HG02763 (cell line): ENCODE measurements around the gene LPAR2.
"Not testable (repeated sequence)": the region's sequence is repeated elsewhere in the genome, so short reads cannot be mapped to it uniquely, and the experiment has no call there.

Experiments
- ATAC-seq: cut with Tn5 transposase; IDR thresholded peaks from one replicate; pipeline ENCODE4 v1.9.1; 2021; ENCODE audit warnings: mild to moderate bottlenecking, moderate library complexity; ENCODE audit not compliant: unreplicated experiment

The LPAR2 gene

DNA sequence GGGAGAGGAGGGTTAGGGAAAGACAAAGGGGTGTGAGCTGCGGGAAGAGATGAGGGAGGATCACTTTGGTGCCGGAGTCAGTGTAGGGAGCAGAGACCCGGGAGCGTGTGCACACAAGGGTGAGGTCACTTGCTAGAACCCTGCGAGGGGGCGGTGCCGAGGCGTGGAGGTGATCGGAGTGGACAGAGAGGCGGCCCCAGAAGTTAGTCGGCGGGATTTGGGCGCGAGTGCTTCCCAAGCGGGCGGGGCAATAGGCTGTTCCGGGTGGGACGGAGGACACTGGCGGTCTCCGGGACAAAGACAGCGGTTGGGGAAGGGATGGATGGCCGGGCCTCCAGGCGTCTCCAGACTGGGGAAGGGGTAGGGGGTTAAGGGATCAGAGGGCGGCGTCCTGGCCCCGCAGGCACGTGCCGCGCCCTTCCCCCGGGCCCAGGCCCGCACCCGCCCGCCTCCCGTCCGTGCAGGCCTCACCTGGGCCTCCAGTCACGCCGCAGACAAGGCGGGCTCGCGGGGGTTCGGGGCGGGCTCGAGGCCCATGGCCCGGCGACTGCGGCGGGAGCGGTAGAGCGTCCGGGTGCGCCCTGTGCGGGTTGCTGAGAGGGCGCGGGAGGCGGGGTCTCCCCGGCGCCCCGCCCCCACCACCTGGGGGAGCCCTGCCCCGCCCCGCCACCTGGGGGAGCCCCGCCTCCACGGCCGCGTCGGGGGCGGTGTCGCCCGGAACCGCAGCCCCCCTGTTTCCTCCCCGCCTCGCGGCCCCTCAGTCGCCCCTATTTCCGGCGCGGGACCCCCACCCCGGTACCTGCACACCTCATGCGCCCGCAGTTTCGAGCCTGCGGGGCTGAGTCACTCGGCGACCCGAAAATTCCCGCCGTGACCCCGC lies at the start of gene LPAR2:
TSS of gene LPAR2 (minus strand) at position 600 of the 880 bp plus-strand sequence. CDS start 945 bp downstream, outside the sequence.
- ATAC-seq, result peak; percentile 68

DNA sequence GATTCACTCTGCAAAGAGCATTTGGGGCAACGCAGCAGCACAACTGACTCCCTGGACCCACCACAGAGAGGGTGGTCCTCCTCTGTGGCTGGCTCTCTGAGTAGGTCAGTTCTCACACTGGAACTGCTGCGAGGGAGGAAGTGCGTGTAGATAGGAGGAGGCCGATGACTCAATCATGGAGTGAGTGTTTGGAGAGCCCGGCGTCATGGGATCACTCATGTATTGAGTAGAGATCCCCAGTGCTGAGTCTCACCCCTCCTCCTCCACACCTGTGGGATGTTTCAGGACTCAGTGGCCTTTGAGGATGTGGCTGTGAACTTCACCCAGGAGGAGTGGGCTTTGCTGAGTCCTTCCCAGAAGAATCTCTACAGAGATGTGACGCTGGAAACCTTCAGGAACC lies 49.6 kb upstream of the LPAR2 start:
- no peak for ATAC-seq

DNA sequence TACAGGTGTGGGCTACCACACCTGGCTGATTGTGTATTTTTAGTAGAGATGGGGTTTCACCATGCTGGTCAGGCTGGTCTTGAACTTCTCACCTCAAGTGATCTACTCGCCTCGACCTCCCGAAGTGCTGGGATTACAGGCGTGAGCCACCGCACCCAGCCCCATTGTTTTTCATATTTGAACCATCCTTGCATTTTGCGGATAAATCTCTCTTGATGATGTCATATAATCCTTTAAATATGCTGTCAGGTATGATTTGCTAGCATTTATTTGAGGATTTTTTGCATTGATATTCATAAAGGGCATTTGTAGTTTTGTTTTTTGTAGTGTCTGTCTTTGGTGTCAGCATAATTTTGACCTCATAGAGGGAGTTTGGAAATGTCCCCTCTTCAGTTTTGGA lies 46.3 kb upstream of the LPAR2 start:
- ATAC-seq, result no peak

DNA sequence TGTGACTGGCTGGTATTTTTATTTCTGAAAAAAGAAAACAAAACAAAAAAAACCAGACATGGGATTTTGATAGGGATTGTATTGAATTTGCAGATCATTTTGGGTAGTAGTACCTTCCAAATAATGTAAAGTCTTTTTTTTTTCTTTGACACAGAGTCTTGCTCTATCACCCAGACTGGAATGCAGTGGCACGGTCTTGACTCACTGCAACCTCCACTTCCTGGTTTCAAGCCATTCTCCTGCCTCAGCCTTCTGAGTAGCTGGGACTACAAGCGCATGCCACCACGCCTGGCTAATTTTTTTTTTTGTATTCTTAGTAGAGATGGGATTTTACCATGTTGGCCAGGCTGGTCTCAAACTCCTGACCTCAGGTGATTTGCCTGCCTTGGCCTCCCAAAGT lies 44.8 kb upstream of the LPAR2 start:
- ATAC-seq, result no peak

DNA sequence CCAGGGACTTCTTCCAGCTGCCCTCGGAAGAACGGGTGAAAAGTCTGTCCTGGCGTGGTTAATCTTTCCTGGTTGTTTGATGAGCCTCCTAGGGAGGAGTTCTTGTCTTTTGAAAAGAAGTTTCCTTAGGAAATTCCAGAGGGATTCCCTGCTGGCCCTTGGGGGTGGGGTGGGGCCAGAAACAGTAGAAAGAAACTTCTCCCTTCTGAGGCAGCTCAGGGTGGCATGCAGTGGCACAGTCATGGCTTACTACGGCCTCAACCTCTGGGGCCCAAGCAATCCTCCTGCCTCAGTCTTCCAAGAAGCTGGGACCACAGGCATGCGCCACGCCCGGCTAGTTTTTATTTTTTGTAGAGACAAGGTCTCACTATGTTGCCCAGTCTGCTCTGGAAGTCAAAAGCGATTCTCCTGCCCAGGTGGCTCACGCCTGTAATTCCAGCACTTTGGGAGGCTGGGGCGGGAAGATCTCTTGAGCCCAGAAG lies 42.1 kb upstream of the LPAR2 start:
- no peak for ATAC-seq

DNA sequence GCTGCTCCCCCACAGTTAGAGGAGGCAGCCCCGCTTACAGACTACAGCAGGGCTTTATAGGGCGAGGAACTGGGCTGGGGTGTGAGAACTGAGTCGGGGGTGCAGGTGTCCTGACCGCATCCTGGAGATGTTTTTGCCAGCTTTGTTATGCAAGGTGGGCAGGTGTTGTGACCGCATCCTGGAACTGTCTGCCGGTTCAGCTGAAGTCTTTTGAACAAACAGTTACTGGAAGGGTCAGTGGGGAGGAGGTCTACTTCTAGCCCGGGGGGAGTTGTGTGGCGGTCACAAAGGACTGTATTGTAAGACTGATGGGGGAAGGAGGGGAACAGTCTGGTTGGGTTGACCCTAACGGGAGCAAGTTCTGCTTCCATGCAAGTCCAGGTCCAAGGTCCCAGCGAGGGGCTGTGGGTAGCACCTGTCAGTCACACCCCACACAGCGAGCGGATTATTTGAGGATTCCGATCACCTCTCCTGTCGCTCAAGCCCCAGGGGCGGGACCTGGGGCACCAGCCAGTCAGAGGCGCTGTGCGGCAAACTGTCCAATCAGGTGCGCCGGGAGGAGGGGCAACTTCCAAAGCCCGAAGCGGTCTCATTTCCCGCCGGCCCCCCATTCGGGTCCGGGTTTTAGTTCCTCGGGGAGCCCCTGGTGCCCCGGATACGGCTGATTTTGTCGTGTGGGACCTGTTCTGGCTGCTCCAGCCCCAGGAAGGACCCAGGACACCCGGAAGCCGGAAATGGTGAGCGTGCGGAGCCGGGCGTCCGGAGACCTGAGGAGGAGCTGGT lies 40.4 kb upstream of the LPAR2 start, which contains the start of gene ZNF101:
TSS of gene ZNF101 (plus strand) at position 610 of the 783 bp plus-strand sequence. CDS start at position 735, 125 bp downstream.
- ATAC-seq, result peak; percentile 67

DNA sequence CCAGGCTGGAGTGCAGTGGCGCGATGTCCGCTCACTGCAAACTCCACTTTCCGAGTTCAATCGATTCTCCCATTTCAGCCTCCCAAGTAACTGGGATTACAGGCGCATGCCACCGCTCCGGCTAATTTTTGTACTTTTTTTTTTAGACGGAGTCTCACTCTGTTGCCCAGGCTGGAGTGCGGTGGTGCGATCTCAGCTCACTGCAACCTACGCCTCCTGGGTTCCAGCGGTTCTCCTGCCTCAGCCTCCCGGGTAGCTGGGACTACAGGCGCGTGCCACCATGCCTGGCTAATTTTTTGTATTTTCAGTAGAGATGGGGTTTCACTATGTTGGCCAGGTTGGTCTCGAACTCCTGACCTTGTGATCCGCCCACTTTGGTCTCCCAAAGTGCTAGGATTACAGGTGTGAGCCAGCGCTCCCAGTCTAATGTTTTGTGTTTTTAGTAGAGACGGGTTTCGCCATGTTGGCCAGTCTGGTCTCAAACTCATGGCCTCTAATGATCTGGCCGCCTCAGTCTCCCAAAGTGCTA lies 37.5 kb upstream of the LPAR2 start:
- ATAC-seq, result not testable (repeated sequence)

DNA sequence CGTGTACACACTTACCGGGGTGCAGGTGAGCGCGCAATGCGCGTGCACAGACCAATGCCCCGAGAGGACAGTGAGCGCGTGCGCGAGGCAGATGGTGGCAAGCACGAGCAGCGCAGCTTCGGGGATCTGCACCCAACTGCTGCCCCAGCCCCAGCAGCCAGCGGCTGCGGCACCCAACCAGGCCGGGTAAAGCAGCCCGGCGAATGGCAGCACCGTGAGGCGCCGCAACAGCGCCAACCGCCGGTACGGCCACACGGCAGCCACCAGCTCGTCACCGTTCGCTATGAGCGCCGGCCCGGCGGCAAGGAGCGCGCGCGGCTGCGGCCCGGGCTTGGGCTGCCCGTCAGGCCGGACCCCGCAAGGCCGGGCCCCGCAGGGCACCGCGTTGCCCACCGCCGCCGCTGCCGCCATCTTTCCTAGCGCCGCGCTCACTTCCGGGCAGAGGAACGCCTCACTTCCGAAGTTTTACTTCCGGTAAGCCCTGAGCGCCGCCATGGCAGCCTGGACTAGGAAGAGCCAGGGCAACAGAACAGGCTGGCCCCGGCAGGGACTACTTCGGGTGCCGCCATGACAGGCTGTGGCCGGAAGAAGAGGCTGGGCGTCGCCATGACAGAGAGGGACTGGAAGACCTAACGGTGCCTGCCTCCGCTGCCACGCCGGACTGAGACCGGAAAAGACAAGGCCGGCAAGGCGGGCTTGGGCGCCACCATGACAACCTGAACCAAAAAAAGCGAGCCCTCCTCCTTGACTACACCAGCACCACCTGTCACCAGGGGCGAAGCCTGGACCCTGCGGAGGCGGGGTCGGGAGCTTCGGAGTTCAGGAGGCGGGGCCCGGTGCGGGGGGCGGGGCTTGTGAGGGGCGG lies 35.5 kb upstream of the LPAR2 start, which contains the start of gene ATP13A1:
TSS of gene ATP13A1 (minus strand) at position 421 of the 865 bp plus-strand sequence. CDS start at position 411, 10 bp downstream.
- ATAC-seq, result peak; percentile 74

DNA sequence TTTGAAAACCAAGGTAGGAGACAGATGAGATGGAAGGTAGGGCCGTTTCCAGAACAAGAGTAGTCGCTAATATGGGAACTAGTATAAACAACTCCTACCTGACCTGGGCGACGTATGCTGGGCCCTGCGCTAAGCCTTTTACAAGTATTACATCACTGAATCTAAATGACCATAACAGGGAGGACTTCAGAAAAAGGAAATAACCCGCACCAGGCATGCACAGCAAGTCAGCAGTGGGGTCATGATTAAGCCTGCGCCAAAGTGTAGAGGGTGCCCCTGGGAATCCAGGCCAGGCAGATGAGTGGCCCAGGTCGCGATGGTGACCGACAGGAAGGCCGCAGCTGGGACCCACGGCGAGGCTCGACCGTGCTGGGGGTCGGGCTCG lies 34.8 kb upstream of the LPAR2 start:
- ATAC-seq, result peak; percentile 4

DNA sequence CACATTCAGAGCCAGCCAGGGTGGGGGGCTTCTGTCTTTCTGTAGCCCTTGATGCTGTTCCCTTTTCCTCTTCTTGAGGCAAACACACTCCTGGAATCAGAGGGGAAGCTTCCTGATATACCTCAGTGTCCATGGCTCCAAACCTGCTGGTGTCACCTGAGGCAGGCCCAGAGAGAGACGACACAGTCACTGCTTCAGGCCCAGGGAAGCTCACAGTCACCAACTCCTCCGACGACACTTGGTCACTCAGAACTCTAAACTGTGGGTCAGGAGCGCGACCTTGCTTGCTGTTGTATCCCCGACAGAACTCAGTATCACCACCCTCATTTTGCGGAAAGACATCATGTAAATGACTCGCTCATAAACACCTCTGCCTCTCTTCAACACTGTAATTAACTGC lies 34.3 kb upstream of the LPAR2 start:
- no peak for ATAC-seq

DNA sequence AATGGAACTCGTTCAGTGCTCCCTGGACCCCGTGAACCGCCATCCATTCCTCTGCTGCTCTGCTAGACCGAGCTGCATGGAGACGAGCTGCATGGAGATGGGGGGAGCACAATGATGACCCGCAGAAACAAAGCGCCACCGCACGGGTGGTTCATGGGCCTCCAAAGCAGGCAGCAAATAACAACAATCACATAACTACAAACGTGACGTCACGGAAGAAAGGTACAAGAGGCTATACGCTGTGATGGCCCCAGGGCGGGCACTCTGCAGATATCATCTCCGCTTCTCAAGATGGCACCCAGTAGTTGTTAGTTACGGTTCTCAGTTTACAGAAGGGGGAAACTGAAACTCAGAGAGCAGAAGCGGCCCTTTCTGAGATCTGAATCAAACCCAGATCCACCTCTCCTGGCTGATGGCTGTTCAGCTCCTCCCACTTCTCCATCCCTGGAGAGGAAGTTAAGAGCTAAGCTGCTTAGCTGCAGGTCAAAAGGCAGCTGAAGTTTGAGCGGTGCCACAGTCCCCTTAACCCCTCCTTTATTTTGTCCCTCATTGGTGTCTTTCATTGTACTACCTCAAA lies 33.7 kb upstream of the LPAR2 start:
- peak; percentile 24 for ATAC-seq

DNA sequence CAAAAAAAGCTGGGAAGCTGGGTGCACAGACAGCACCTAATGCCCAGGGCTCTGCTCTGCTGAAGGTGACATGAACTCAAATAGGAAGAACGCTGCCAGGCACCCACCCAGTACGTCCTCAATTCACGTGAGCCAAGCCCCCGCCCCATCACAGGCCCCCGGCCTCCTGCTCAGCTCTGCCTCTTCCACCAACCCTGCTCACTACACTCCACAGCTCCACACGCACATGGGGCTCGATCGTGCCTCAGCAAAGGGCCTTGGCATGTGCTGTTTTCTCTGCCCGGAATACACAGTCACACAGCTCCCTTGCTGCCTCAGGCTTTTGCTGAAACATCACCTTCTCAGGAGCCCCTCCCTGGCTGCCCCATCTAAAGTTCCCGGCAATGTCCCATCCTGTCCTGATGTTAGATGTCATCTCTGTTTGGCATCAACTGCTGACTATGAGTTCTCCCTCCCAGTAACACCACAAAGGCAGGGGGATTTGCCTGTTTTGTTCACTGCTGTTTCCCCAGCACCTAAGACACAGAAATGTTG lies 33.2 kb upstream of the LPAR2 start:
- no peak for ATAC-seq

DNA sequence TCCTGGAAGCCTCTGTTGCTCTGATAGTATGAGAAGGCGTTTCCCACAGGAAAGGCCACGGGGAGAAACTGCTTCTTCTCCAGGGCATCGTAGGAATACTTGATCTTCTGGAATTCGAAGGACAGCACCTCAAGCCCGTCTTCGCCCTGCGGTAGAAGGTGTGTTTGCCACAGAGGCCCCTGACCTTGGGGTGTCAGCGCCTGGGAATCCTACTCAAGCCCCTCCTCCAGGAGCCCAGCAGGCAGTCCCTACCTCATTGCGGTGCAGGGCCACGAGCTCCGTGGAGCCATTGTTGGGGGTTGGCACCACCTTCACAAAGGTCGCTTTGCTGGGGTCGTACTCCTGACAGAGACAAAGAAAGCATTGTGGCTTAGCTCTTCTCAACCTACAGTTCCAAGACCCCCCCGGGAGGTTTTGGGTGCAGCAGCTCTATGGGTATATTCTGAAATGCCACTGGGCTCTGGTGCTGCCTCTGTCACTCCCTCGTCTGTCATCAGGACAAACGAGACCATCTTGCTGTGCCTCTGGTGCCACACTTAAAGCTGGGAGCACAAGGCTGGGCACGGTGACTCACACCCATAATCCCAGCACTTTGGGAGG lies 31.7 kb upstream of the LPAR2 start:
- ATAC-seq, result no peak

DNA sequence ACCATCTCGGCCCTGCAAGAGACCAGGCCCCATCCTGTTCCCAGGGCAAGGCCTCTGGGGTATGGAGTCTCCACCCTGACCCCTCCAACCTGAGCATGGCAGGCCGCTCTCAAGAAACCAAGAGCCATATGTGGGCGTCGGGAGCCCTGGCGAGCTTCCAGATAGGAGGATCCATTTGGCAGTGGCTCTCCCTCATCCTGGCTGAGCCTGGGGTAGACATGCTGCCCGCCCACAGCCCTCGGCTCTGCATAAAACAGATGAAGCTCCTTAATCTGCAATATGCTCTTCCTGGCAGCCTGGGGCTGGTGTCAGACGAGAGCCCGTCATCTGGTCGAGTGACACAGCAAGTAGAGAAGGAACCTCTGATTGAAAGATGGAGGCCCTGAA lies 29.4 kb upstream of the LPAR2 start:
- ATAC-seq, result no peak

DNA sequence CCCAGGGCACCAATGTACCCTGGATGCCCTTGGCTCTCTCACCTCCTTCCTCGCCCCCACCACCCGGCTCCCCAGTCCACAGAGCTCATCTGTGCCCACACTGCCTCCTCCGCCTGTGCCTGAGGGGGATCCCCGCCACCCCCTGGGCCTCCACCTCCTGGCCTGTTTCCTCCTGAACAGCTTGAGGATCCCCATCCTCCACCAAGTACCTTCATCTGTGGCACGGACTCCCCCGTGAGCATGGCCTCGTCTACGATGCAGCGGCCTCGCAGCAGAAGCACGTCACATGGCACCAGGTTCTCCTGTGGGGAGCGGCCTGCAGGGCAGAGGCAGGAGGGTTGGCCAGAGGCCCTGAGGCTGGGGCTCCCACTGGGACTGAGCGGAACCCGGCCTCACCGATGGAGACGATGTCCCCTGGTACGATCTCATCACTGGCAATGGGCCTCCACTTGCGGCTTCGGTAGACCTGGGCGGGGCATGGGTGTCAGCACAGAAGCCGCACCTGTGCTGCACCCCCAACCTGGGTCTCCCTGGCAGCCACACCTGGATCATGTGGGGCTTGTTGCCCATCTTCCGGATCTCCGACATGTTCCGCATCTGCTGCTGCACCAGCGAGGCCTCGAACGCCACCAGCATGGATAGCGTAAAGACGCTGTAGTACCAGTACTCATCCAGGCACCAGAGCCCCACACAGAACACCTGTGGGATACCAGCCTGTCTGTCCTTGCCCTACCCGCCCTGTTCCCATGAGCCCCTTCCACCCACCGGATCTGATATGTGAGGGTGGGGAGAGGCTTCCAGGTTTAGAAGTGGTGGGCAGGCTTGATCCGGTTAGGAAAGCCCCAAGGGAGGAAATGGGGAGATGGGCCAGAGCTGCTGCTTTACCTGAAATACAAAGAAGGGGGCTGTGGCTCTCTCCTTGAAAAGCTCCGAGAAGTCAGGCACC lies 28.7 kb upstream of the LPAR2 start:
- ATAC-seq, result no peak

DNA sequence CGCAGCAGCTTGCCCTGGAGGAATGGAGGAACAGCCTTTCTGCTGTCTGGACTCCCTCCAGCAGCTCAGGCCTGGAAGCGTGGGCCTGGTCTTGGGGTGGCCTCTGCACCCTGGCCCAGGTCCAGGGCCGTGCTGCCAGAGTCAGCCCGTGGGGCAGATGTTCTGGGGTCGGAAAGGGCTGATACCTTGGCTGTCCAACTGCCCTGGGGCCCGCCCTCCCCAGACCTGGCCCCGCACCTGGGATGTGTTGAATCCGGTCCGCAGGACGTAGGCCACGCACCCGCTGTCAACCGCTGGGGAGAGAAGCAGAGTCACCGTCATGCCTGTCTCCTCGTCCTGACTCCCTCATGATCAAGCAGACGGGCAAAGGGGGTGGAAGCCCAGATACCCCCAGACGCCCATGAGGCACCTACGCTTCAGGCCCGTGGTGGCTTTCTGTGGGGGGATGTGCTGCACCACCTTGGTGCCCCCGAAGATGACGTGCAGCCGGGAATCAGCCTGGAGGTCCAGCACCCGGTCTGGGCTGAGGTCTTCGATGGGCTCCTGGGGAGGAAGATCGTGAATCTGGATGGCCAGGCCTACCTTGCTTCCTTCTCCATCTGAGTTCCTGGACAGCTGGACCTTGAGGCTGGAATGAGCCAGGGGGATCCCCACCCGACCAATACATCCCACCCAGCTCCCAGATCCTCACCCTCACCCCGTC lies 27.8 kb upstream of the LPAR2 start:
- no peak for ATAC-seq

DNA sequence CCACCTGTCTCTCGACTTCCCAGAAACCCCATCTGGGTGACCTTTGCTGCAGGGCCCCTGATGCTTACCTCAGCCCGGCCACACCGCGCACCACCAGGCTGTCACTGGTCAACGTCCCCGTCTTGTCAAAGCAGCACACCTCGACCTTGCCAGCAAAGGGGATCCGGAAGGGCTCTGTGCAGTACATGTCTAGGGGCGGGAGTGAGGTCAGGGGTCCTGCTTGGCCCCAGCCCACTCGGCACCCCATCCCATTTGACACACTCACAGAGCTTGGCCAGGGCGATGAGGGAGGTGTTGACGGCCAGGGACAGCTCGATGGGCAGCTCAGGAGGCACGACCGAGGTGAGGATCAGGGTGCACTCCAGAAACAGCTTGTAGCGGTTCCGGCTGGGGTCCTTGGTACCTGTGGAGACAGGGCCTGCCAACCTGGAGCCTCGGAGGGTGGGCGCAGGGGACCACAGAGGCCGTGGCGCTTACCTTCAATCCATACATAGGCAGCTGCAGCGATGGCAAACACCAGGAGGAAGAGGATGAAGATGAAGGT lies 27.1 kb upstream of the LPAR2 start:
- ATAC-seq, result no peak
